HepG2 (cell line): ENCODE results near the gene ABCG5. TPM values are rescaled to one million over a fixed set of nuclear protein-coding genes. Genes with fewer than 3 reads are reported as not detected.

ENCODE experiments used
- ARNT ChIP-seq: fragments of 450-650 bp; IDR thresholded peaks from 2 replicates; pipeline ENCODE4 v1.6.1; 2017
- ELK4 ChIP-seq: sonication (generic); formaldehyde crosslinking; IDR thresholded peaks from 2 replicates; pipeline ENCODE4 v1.9.0; 2021; ENCODE audit warnings: missing genetic modification reagents, borderline replicate concordance
- HBP1 ChIP-seq: IDR thresholded peaks from 2 replicates; pipeline ENCODE4 v1.6.1; 2016; ENCODE audit warnings: low read depth, control low read depth
- HES4 ChIP-seq: sonication (generic); formaldehyde crosslinking; IDR thresholded peaks from 2 replicates; pipeline ENCODE4 v1.9.0; 2021; ENCODE audit warnings: mild to moderate bottlenecking, missing genetic modification reagents, borderline replicate concordance
- IKZF4 ChIP-seq: sonication (generic); formaldehyde crosslinking; IDR thresholded peaks from 2 replicates; pipeline ENCODE4 v1.5.1; 2020; ENCODE audit warnings: borderline replicate concordance, mild to moderate bottlenecking, low read depth, missing genetic modification reagents; ENCODE audit errors: not compliant biosample characterization
- MBNL3 ChIP-seq: fragments of 250-450 bp; sonication (Bioruptor Pico); conservative IDR thresholded peaks from 2 replicates; pipeline ENCODE4 v1.8.0; 2022; ENCODE audit warnings: mild to moderate bottlenecking, inconsistent platforms
- SOX13 ChIP-seq, 3 experiments: fragments of 450-650 bp in 1 of 3; sonication (generic) in 1 of 3; formaldehyde crosslinking in 1 of 3; IDR thresholded peaks in 2 of 3; conservative IDR thresholded peaks in 1 of 3; 2 replicates each; pipeline versions ENCODE4 v1.5.0 to v1.6.1; 2016 to 2020; ENCODE audit warnings: antibody characterized with exemption in 1 of 3, mild to moderate bottlenecking in 1 of 3, missing compliant biosample characterization in 1 of 3, missing genetic modification reagents in 1 of 3, moderate library complexity in 1 of 3
- SP1 ChIP-seq, 2 experiments: fragments of 450-650 bp in 1 of 2; sonication (generic) in 1 of 2; formaldehyde crosslinking in 1 of 2; IDR thresholded peaks; 2 replicates each; pipeline versions ENCODE4 v1.4.0 to v1.6.1; 2016 to 2020; ENCODE audit warnings: missing genetic modification reagents in 1 of 2
- TBX3 ChIP-seq: fragments of 450-650 bp; IDR thresholded peaks from 2 replicates; pipeline ENCODE4 v1.6.1; 2017; ENCODE audit warnings: antibody characterized with exemption, mild to moderate bottlenecking, inconsistent platforms, borderline replicate concordance
- TCF12 ChIP-seq, 2 experiments: fragments of 450-650 bp in 1 of 2; sonication (generic) in 1 of 2; formaldehyde crosslinking in 1 of 2; IDR thresholded peaks; 2 replicates each; pipeline versions ENCODE4 v1.6.1 to v1.8.0; 2017 to 2022; ENCODE audit warnings: antibody characterized with exemption in 1 of 2, mild to moderate bottlenecking in 1 of 2, missing genetic modification reagents in 1 of 2, moderate library complexity in 1 of 2
- U2AF1 ChIP-seq: fragments of 200-400 bp; formaldehyde crosslinking; optimal IDR thresholded peaks from 2 replicates; pipeline ENCODE3; 2017; ENCODE audit warnings: mild to moderate bottlenecking, low read depth, low read length
- XRCC5 ChIP-seq: fragments of 200-400 bp; formaldehyde crosslinking; optimal IDR thresholded peaks from 2 replicates; pipeline ENCODE3; 2017; ENCODE audit warnings: mild to moderate bottlenecking, low read length
- ZBTB44 ChIP-seq: sonication (generic); formaldehyde crosslinking; IDR thresholded peaks from 2 replicates; pipeline ENCODE4 v1.4.0; 2020; ENCODE audit warnings: missing genetic modification reagents
- ZNF12 ChIP-seq: sonication (generic); formaldehyde crosslinking; IDR thresholded peaks from 2 replicates; pipeline ENCODE4 v1.5.0; 2020; ENCODE audit warnings: missing genetic modification reagents
- ZNF20 ChIP-seq: sonication (generic); formaldehyde crosslinking; IDR thresholded peaks from 2 replicates; pipeline ENCODE4 v1.4.0; 2020; ENCODE audit warnings: mild to moderate bottlenecking, moderate library complexity, missing genetic modification reagents
- ZNF335 ChIP-seq: sonication (generic); formaldehyde crosslinking; IDR thresholded peaks from 2 replicates; pipeline ENCODE4 v1.4.0; 2020; ENCODE audit warnings: missing genetic modification reagents
- ZNF33B ChIP-seq: sonication (generic); formaldehyde crosslinking; IDR thresholded peaks from 2 replicates; pipeline ENCODE4 v1.5.1; 2020; ENCODE audit warnings: mild to moderate bottlenecking, missing genetic modification reagents
- ZNF496 ChIP-seq: sonication (generic); formaldehyde crosslinking; IDR thresholded peaks from 2 replicates; pipeline ENCODE4 v1.8.1; 2023; ENCODE audit warnings: mild to moderate bottlenecking, moderate library complexity, missing genetic modification reagents; ENCODE audit not compliant: insufficient replicate concordance
- polyA plus RNA-seq, 8 experiments: library from polyadenylated mRNA; depleted of rRNA in 3 of 8; stranded (reverse) in 7 of 8; unstranded in 1 of 8; fragments of >200 nt; fragmentation: Illumina TruSeq in 4 of 8; extraction: Trizol in 4 of 8; gene quantifications; 2 replicates each; pipeline versions ENCODE4 v1.2.1 to v1.2.3, GENCODE V29; 2011 to 2016; ENCODE audit warnings: low read depth in 4 of 8, missing spikeins in 1 of 8, mixed read lengths in 1 of 8; ENCODE audit not compliant: insufficient read depth in 1 of 8
- total RNA-seq, 5 experiments: library from RNA; depleted of rRNA; stranded (reverse); fragments of >200 nt; fragmentation: Illumina TruSeq; extraction: Trizol; gene quantifications; 2 replicates each; pipeline ENCODE4 v1.2.3, GENCODE V29; 2016; ENCODE audit warnings: low read depth in 1 of 5
- TF ChIP-seq, protein P1 (sequence below): sonication (generic); formaldehyde crosslinking; IDR thresholded peaks from 2 replicates; pipeline ENCODE4 v1.8.0; 2022; ENCODE audit warnings: mild to moderate bottlenecking, missing genetic modification reagents, borderline replicate concordance
- TF ChIP-seq, protein P2 (sequence below): sonication (generic); formaldehyde crosslinking; IDR thresholded peaks from 2 replicates; pipeline ENCODE4 v1.4.0; 2020; ENCODE audit warnings: mild to moderate bottlenecking, missing genetic modification reagents
- TF ChIP-seq, protein P3 (sequence below): sonication (generic); formaldehyde crosslinking; IDR thresholded peaks from 2 replicates; pipeline ENCODE4 v1.5.0; 2020; ENCODE audit warnings: missing genetic modification reagents

The ABCG5 gene
- total and polyA plus RNA-seq, 2 of the 13 experiments (the other 11 are each of a cell fraction or from before 2014, with no cell fraction given), result 15.1 to 39.0 TPM

- TF ChIP-seq, protein P1, sequence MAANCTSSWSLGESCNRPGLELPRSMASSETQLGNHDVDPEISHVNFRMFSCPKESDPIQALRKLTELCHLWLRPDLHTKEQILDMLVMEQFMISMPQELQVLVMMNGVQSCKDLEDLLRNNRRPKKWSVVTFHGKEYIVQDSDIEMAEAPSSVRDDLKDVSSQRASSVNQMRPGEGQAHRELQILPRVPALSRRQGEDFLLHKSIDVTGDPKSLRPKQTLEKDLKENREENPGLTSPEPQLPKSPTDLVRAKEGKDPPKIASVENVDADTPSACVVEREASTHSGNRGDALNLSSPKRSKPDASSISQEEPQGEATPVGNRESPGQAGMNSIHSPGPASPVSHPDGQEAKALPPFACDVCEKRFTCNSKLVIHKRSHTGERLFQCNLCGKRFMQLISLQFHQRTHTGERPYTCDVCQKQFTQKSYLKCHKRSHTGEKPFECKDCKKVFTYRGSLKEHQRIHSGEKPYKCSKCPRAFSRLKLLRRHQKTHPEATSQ (CRISPR knock-in tag), result no peak
- no peak for TF ChIP-seq U2AF1
- TF ChIP-seq ARNT, result no peak
- TF ChIP-seq TCF12 (IDR thresholded peaks at IDR 0.05), result no peak
- TF ChIP-seq TCF12 (CRISPR knock-in tag; IDR thresholded peaks at IDR 0.05), result no peak
- TF ChIP-seq HES4 (CRISPR knock-in tag), result no peak
- TF ChIP-seq SOX13 (IDR thresholded peaks at IDR 0.05), result no peak
- TF ChIP-seq SOX13 (CRISPR knock-in tag; conservative IDR thresholded peaks at IDR 0.05 in 1 of 2, IDR thresholded peaks at IDR 0.05 in 1 of 2), result no peak
- TF ChIP-seq ZNF12 (CRISPR knock-in tag), result 0 out of 2 replicates have a peak, but pooled peaks have one; percentile 8
- TF ChIP-seq, protein P2, sequence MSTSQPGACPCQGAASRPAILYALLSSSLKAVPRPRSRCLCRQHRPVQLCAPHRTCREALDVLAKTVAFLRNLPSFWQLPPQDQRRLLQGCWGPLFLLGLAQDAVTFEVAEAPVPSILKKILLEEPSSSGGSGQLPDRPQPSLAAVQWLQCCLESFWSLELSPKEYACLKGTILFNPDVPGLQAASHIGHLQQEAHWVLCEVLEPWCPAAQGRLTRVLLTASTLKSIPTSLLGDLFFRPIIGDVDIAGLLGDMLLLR (CRISPR knock-in tag), result no peak; the same call in 1 of the 2 replicates
- no peak for TF ChIP-seq SP1 (IDR thresholded peaks at IDR 0.05)
- TF ChIP-seq SP1 (CRISPR knock-in tag; IDR thresholded peaks at IDR 0.05), result no peak
- no peak for TF ChIP-seq ZBTB44 (CRISPR knock-in tag)
- TF ChIP-seq ELK4 (CRISPR knock-in tag), result 0 out of 2 replicates have a peak, but pooled peaks have one; percentile 17
- TF ChIP-seq ZNF335, result no peak
- no peak for TF ChIP-seq MBNL3 (CRISPR knock-in tag)
- 0 out of 2 replicates have a peak, but pooled peaks have one; percentile 53 for TF ChIP-seq HBP1 (CRISPR knock-in tag)
- no peak for TF ChIP-seq ZNF20
- no peak for TF ChIP-seq IKZF4 (CRISPR knock-in tag)
- no peak for TF ChIP-seq ZNF33B (CRISPR knock-in tag)
- peak; percentile 88 for TF ChIP-seq XRCC5
- TF ChIP-seq, protein P3, sequence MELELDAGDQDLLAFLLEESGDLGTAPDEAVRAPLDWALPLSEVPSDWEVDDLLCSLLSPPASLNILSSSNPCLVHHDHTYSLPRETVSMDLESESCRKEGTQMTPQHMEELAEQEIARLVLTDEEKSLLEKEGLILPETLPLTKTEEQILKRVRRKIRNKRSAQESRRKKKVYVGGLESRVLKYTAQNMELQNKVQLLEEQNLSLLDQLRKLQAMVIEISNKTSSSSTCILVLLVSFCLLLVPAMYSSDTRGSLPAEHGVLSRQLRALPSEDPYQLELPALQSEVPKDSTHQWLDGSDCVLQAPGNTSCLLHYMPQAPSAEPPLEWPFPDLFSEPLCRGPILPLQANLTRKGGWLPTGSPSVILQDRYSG, result no peak
- no peak for TF ChIP-seq ZNF496
- TF ChIP-seq TBX3, result no peak
Observed at GRCh38 chr2:43877782-43878464, 39.3 kb upstream of the ABCG5 start (continued).
